GM12878 (cell line): ENCODE measurements around the gene ANKDD1B. TPM values are rescaled to one million over a fixed set of nuclear protein-coding genes. Genes with fewer than 3 reads are reported as not detected.

Experiments used
- ATAC-seq: fragments of 200-7000 bp; cut with Tn5 transposase; 3 replicates; pipeline ENCODE4 v1.9.1; 2020; ENCODE audit warnings: mild to moderate bottlenecking, moderate library complexity
- BruUV-seq: library from RNA; stranded (reverse); fragments of 400-500 nt; replicated peaks from 2 replicates; lab custom pipeline; 2021; lab: Mats Ljungman, UMichigan
- CTCF ChIA-PET: fragments of 300-600 bp; sonication (Branson Sonifier 250); formaldehyde crosslinking; extraction: SDS; loops from one replicate; lab custom pipeline; 2021; ENCODE audit warnings: inconsistent platforms; lab: Yijun Ruan, JAX
- POLR2A ChIA-PET: fragments of 350-600 bp; formaldehyde crosslinking; extraction: SDS; loops from one replicate; lab custom pipeline; 2021; ENCODE audit warnings: inconsistent platforms; lab: Charles Lee
- RAD21 ChIA-PET: fragments of 300-600 bp; sonication (Branson Sonifier 250); formaldehyde crosslinking; loops from one replicate; lab custom pipeline; 2023; ENCODE audit warnings: antibody characterized with exemption; ENCODE audit not compliant: unreplicated experiment; lab: Charles Lee
- SMC1A ChIA-PET: fragments of 300-600 bp; sonication (Branson Sonifier 250); formaldehyde crosslinking; loops from one replicate; lab custom pipeline; 2023; ENCODE audit not compliant: unreplicated experiment, uncharacterized antibody; lab: Charles Lee
- DNase-seq: peaks from one replicate; pipeline ENCODE4 v3.0.0-alpha.2; 2011; ENCODE audit warnings: low read depth, low spot score
- FAIRE-seq: peaks from 3 replicates; lab custom pipeline; 2011; peaks lifted over from hg19 to GRCh38; lab: Jason Lieb, UNC
- H2AFZ ChIP-seq: 2 replicates; pipeline ENCODE4 v1.6.0; 2011; ENCODE audit warnings: low read depth, low read length, control low read depth; ENCODE audit not compliant: control insufficient read depth
- H3K27ac ChIP-seq: 2 replicates; pipeline ENCODE4 v1.5.1; 2011; ENCODE audit warnings: control low read depth; ENCODE audit not compliant: control insufficient read depth, insufficient read depth
- H3K27me3 ChIP-seq, 2 experiments: replicated peaks in 1 of 2; 2 replicates each; pipeline versions ENCODE4 v1.6.0 to v1.6.1; 2011; ENCODE audit warnings: low read length in 1 of 2; ENCODE audit not compliant: control insufficient read depth in 2 of 2, insufficient read depth in 2 of 2
- H3K36me3 ChIP-seq, 2 experiments: 2 replicates each; pipeline ENCODE4 v1.5.1; 2011; ENCODE audit warnings: low read length in 1 of 2; ENCODE audit not compliant: control insufficient read depth in 2 of 2, insufficient read depth in 2 of 2
- H3K4me1 ChIP-seq: 2 replicates; pipeline ENCODE4 v1.6.1; 2011; ENCODE audit warnings: mild to moderate bottlenecking, low read length, moderate library complexity, mixed read lengths; ENCODE audit not compliant: control insufficient read depth, insufficient read depth
- H3K4me2 ChIP-seq: 2 replicates; pipeline ENCODE4 v1.6.0; 2011; ENCODE audit warnings: control low read depth; ENCODE audit not compliant: control insufficient read depth, insufficient read depth
- H3K4me3 ChIP-seq: fragments of 200-600 bp; sonication (generic); 2 replicates; pipeline ENCODE4 v1.5.1; 2016
- H3K79me2 ChIP-seq: 2 replicates; pipeline ENCODE4 v1.6.0; 2011; ENCODE audit warnings: low read length; ENCODE audit not compliant: control insufficient read depth, insufficient read depth
- H3K9ac ChIP-seq: 2 replicates; pipeline ENCODE4 v1.8.0; 2011; ENCODE audit warnings: low read length, control low read depth, mixed read lengths; ENCODE audit not compliant: control insufficient read depth, insufficient read depth
- H3K9me3 ChIP-seq: replicated peaks from 3 replicates; pipeline ENCODE4 v1.5.1; 2011; ENCODE audit warnings: mild to moderate bottlenecking, low read length; ENCODE audit not compliant: control insufficient read depth, insufficient read depth
- H4K20me1 ChIP-seq: 2 replicates; pipeline ENCODE4 v1.6.0; 2011; ENCODE audit not compliant: control insufficient read depth, insufficient read depth
- ATF7 ChIP-seq: fragments of 450-650 bp; IDR thresholded peaks from 2 replicates; pipeline ENCODE4 v1.6.1; 2016; ENCODE audit warnings: low read depth, mild to moderate bottlenecking
- CREB1 ChIP-seq: IDR thresholded peaks from 2 replicates; pipeline ENCODE4 v1.6.1; 2012; ENCODE audit warnings: low read depth, mild to moderate bottlenecking, inconsistent platforms
- IRF4 ChIP-seq: IDR thresholded peaks from 2 replicates; pipeline ENCODE4 v1.6.1; 2011; ENCODE audit warnings: low read depth, low read length
- RB1 ChIP-seq: fragments of 450-650 bp; formaldehyde crosslinking; IDR thresholded peaks from 2 replicates; pipeline ENCODE4 v1.6.1; 2017; ENCODE audit warnings: mild to moderate bottlenecking, borderline replicate concordance
- WGBS: methylation state at CpG from one replicate; pipeline ENCODE4 v1.1.6; 2016; ENCODE audit warnings: low lambda C conversion rate; ENCODE audit not compliant: insufficient replicate concordance, insufficient coverage; ENCODE audit errors: missing lambda C conversion rate; 5-methylcytosine and 5-hydroxymethylcytosine counted together
- in situ Hi-C: fragments of 300-500 bp; cut with MboI; formaldehyde crosslinking; loops from 9 replicates; pipeline ENCODE4 v1.14.3; 2018; ENCODE audit warnings: mixed read lengths
- intact Hi-C: fragments of 100-400 bp; cut with micrococcal nuclease; formaldehyde crosslinking; loops from one replicate; pipeline ENCODE4 v1.14.2; 2022; ENCODE audit not compliant: unreplicated experiment
- polyA plus RNA-seq, 11 experiments: library from polyadenylated mRNA; depleted of rRNA in 4 of 11; unstranded in 6 of 11; stranded (reverse) in 5 of 11; fragments of >200 nt; fragmentation: Nextera tagmentation in 4 of 11; fragmentation: Illumina TruSeq in 1 of 11; extraction: Ambion mirVana in 4 of 11; extraction: Trizol in 1 of 11; gene quantifications; 1 replicate in 1 of 11; 2 replicates in 10 of 11; pipeline versions ENCODE4 v1.2.1 to v1.2.3, GENCODE V29; 2011 to 2016; ENCODE audit warnings: inconsistent platforms in 2 of 11, missing spikeins in 2 of 11, low read depth in 1 of 11
- total RNA-seq, 4 experiments: library from RNA; depleted of rRNA in 3 of 4; stranded (reverse); fragments of >200 nt in 3 of 4; fragmentation: Illumina TruSeq in 1 of 4; extraction: Trizol in 1 of 4; gene quantifications; 2 replicates each; pipeline versions ENCODE4 v1.2.1 to v1.2.3, GENCODE V29; 2013 to 2021
- TF ChIP-seq, protein P1 (sequence below), 3 experiments: IDR thresholded peaks in 2 of 3; conservative IDR thresholded peaks in 1 of 3; 2 replicates each; pipeline ENCODE4 v1.5.1; 2011; ENCODE audit warnings: low read depth in 3 of 3, low read length in 3 of 3, mild to moderate bottlenecking in 3 of 3, control low read depth in 2 of 3, moderate library complexity in 2 of 3, inconsistent platforms in 1 of 3, mixed read lengths in 1 of 3; ENCODE audit not compliant: control insufficient read depth in 2 of 3, insufficient read depth in 1 of 3; ENCODE audit errors: extremely low read depth in 1 of 3
- TF ChIP-seq, protein P2 (sequence below): IDR thresholded peaks from 2 replicates; pipeline ENCODE4 v1.6.1; 2012; ENCODE audit warnings: low read depth, low read length, improper control_type of control experiment
- TF ChIP-seq, protein P3 (sequence below): fragments of 450-650 bp; IDR thresholded peaks from 2 replicates; pipeline ENCODE4 v1.6.1; 2017; ENCODE audit warnings: mild to moderate bottlenecking

The ANKDD1B gene
- total and polyA plus RNA-seq, 10 of the 15 experiments (the other 5 are each of a cell fraction or from before 2014, with no cell fraction given), result 0.34 to 2.4 (median 0.80) TPM

DNA sequence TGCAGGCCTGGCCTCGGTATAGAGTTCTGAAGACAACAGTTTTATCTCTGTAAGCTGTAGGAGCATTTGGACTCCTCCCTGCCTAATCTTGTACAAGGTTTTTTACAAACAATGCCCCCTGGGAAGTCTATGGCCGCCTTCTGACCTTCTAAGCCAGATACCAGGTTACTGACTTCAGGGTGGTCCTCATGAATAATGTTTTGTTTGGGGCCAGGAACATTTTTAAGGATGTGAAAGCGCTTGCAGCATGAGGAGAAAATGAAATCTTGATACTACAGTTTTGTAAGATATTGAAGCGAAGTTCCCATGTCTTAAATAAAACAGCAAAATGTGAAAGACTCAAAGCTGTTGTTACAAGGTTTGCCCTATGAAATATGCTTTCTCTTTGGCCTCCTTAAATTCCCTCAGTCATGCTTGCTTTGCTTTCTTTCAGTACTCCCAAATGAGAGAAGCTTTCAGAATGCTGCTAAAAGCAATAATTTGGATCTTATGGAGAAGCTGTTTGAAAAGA, 5.2 kb downstream of the ANKDD1B start:
- H3K36me3 ChIP-seq, result no peaks in the 10 kb centered on the region
- no peaks in the 10 kb centered on the region for H4K20me1 ChIP-seq
- no peak overlapping the region for H2AFZ ChIP-seq
- ChIA-PET SMC1A (interaction anchor here (0.9 to 1.3 kb wide), 2 partner anchors 9 to 45 kb away, joined by 3 read pairs; no protein-coding TSS in a partner anchor), CTCF (interaction anchor here (1.3 kb wide), 1 partner anchor 9 kb away, joined by 3 read pairs; no protein-coding TSS in a partner anchor), POLR2A (no interaction called here), RAD21 (no interaction called here)
- intact Hi-C loops (no loop called here), in situ Hi-C loops (no loop called here)
- 64% methylated on average over 4 of the region's 4 CpGs for WGBS
- no peak overlapping the region for H3K9ac ChIP-seq
- H3K4me3 ChIP-seq, result no peak overlapping the region
- TF ChIP-seq IRF4, result no peak
- H3K4me1 ChIP-seq, result no peaks in the 10 kb centered on the region
- DNase-seq (no peak), ATAC-seq (no peak), FAIRE-seq (no peak)
- H3K79me2 ChIP-seq, result no peaks in the 10 kb centered on the region
- H3K27ac ChIP-seq, result no peak overlapping the region
- no peaks in the 10 kb centered on the region for H3K9me3 ChIP-seq
- no peak overlapping the region for H3K4me2 ChIP-seq
- BruUV-seq, result no TSS peak
- H3K27me3 ChIP-seq, result no peaks in the 10 kb centered on the region

DNA sequence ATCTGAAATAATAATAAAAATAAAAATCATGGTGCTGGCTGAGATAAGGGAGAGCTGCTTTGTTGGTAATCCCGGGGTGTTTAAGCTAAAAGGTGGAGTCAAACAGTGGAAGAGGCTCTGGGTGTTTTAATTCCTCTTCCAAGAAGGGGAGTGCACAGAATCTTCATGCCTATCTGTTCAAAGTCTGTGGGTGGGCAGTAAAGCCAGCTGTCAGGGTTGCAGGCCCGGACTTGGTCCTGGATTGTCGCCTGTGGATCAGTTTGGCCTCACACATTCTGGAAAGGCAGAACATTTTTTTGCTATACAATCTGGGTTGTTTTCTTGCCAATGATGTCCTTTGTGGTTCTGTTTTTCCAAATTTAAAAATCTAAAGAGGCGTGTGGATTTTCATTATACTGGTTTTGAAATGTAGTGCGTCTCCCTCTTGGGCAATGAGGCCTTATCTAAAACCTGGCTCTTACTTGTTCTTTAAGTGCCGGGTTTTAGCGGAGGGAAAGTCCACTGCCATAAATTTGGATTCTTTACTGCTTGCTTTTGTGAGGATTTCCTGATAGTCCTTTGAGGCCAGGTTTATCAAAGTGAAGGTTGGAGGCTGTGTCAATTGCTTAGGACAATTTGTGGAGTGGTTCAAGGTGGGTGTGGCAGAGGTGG, 5.8 kb downstream of the ANKDD1B start:
- Histone ChIP-seq H3K4me3 (no peak overlapping the region), H3K4me1 (no peaks in the 10 kb centered on the region), H4K20me1 (no peaks in the 10 kb centered on the region), H2AFZ (no peak overlapping the region), H3K27ac (no peak overlapping the region), H3K36me3 (no peaks in the 10 kb centered on the region), H3K79me2 (no peaks in the 10 kb centered on the region), H3K27me3 (no peaks in the 10 kb centered on the region), H3K9me3 (no peaks in the 10 kb centered on the region), H3K4me2 (no peak overlapping the region), H3K9ac (no peak overlapping the region)
- intact Hi-C loops, result no loop called here
- ATAC-seq (no peak), FAIRE-seq (no peak), DNase-seq (no peak)
- ChIA-PET POLR2A (no interaction called here), SMC1A (interaction anchor here (1.3 kb wide), 1 partner anchor 44 kb away, joined by 3 read pairs; no protein-coding TSS in a partner anchor), CTCF (interaction anchor here (1.3 kb wide), 1 partner anchor 10 kb away, joined by 3 read pairs; no protein-coding TSS in a partner anchor), RAD21 (no interaction called here)
- in situ Hi-C loops, result no loop called here
- WGBS, result 94% methylated on average over 7 of the region's 7 CpGs
- BruUV-seq, result no TSS peak
- TF ChIP-seq ATF7 (no peak), RB1 (no peak), CREB1 (no peak)
- TF ChIP-seq, protein P1, sequence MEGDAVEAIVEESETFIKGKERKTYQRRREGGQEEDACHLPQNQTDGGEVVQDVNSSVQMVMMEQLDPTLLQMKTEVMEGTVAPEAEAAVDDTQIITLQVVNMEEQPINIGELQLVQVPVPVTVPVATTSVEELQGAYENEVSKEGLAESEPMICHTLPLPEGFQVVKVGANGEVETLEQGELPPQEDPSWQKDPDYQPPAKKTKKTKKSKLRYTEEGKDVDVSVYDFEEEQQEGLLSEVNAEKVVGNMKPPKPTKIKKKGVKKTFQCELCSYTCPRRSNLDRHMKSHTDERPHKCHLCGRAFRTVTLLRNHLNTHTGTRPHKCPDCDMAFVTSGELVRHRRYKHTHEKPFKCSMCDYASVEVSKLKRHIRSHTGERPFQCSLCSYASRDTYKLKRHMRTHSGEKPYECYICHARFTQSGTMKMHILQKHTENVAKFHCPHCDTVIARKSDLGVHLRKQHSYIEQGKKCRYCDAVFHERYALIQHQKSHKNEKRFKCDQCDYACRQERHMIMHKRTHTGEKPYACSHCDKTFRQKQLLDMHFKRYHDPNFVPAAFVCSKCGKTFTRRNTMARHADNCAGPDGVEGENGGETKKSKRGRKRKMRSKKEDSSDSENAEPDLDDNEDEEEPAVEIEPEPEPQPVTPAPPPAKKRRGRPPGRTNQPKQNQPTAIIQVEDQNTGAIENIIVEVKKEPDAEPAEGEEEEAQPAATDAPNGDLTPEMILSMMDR (IDR thresholded peaks at IDR 0.05 in 2 of 3, conservative IDR thresholded peaks at IDR 0.05 in 1 of 3; ENCODE audit: control insufficient read depth in 2 of 3, extremely low read depth in 1 of 3, insufficient read depth in 1 of 3, low read depth in 3 of 3, low read length in 3 of 3), result no peak
- TF ChIP-seq, protein P2, sequence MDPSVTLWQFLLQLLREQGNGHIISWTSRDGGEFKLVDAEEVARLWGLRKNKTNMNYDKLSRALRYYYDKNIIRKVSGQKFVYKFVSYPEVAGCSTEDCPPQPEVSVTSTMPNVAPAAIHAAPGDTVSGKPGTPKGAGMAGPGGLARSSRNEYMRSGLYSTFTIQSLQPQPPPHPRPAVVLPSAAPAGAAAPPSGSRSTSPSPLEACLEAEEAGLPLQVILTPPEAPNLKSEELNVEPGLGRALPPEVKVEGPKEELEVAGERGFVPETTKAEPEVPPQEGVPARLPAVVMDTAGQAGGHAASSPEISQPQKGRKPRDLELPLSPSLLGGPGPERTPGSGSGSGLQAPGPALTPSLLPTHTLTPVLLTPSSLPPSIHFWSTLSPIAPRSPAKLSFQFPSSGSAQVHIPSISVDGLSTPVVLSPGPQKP, result no peak
- TF ChIP-seq, protein P3, sequence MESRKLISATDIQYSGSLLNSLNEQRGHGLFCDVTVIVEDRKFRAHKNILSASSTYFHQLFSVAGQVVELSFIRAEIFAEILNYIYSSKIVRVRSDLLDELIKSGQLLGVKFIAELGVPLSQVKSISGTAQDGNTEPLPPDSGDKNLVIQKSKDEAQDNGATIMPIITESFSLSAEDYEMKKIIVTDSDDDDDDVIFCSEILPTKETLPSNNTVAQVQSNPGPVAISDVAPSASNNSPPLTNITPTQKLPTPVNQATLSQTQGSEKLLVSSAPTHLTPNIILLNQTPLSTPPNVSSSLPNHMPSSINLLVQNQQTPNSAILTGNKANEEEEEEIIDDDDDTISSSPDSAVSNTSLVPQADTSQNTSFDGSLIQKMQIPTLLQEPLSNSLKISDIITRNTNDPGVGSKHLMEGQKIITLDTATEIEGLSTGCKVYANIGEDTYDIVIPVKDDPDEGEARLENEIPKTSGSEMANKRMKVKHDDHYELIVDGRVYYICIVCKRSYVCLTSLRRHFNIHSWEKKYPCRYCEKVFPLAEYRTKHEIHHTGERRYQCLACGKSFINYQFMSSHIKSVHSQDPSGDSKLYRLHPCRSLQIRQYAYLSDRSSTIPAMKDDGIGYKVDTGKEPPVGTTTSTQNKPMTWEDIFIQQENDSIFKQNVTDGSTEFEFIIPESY, result no peak
